NCI-H510A treated with DMSO at 0.1 percent for 48 hours (cell line): ENCODE measurements around the gene HES1.
A peak's percentile ranks its signal among the peaks of the same experiment; 100 is the strongest.
"Not testable (repeated sequence)": the region's sequence is repeated elsewhere in the genome, so short reads cannot be mapped to it uniquely, and the experiment has no call there.

Experiments used
- DNase-seq: peaks from one replicate; lab custom pipeline; 2025; lab: John Stamatoyannopoulos, UW

HES1 gene

GRCh38 chr3:194128202-194128918 lies 7.6 kb upstream of the HES1 start:
- no peak for DNase-seq

GRCh38 chr3:194128919-194129295 lies 7.0 kb upstream of the HES1 start:
- not testable (repeated sequence) for DNase-seq

GRCh38 chr3:194129581-194130133 lies 6.3 kb upstream of the HES1 start:
- DNase-seq: no peak

- no peak for DNase-seq
Measured at GRCh38 chr3:194130188-194130587, 5.8 kb upstream of the HES1 start.

GRCh38 chr3:194130807-194131589 lies 5.0 kb upstream of the HES1 start:
- peak; percentile 94 for DNase-seq

- DNase-seq: no peak
Measured at GRCh38 chr3:194132465-194133286, 3.3 kb upstream of the HES1 start.

- DNase-seq: no peak
Measured at GRCh38 chr3:194133661-194134230, 2.2 kb upstream of the HES1 start.

- no peak for DNase-seq
Measured at GRCh38 chr3:194134231-194134756, 1.7 kb upstream of the HES1 start.

- DNase-seq: peak; percentile 96
Measured at GRCh38 chr3:194134757-194135515, 1.0 kb upstream of the HES1 start.

GRCh38 chr3:194135516-194135805 lies 487 bp upstream of the HES1 start:
- DNase-seq: no peak

GRCh38 chr3:194136519-194137007 lies 615 bp downstream of the HES1 start:
- no peak for DNase-seq

- DNase-seq: peak; percentile 41
Measured at GRCh38 chr3:194137008-194137505, 1.1 kb downstream of the HES1 start.

- DNase-seq: peak; percentile 23
Measured at GRCh38 chr3:194137506-194138474, 1.8 kb downstream of the HES1 start.

GRCh38 chr3:194138732-194139070 lies 2.8 kb downstream of the HES1 start:
- no peak for DNase-seq

GRCh38 chr3:194139071-194139813 lies 3.3 kb downstream of the HES1 start:
- DNase-seq: no peak

GRCh38 chr3:194139814-194140391 lies 4.0 kb downstream of the HES1 start:
- no peak for DNase-seq

- peak; percentile 43 for DNase-seq
Measured at GRCh38 chr3:194140520-194141414, 4.8 kb downstream of the HES1 start.
